K562 (cell line): Measurements from ENCODE around the gene GP1BB. TPM values are rescaled to one million over a fixed set of nuclear protein-coding genes. Genes with fewer than 3 reads are reported as not detected.

ENCODE experiments used
- BDP1 ChIP-seq: IDR thresholded peaks from 3 replicates; pipeline ENCODE4 v1.6.1; 2011; ENCODE audit not compliant: insufficient read length, insufficient read depth
- CCNT2 ChIP-seq: IDR thresholded peaks from 2 replicates; pipeline ENCODE4 v1.6.1; 2011; ENCODE audit warnings: borderline replicate concordance, low read depth, mild to moderate bottlenecking, moderate library complexity, mixed read lengths, low read length; ENCODE audit not compliant: insufficient read length; ENCODE audit errors: extremely low read depth
- FOSL1 ChIP-seq: fragments of 200-800 bp; sonication (Bioruptor generic); conservative IDR thresholded peaks from 2 replicates; pipeline ENCODE4 v1.6.1; 2016; ENCODE audit warnings: missing genetic modification characterization, missing compliant biosample characterization
- GMEB1 ChIP-seq: fragments of 250-450 bp; sonication (Bioruptor Pico); IDR thresholded peaks from 2 replicates; pipeline ENCODE4 v1.4.0; 2020; ENCODE audit warnings: mild to moderate bottlenecking
- HNRNPK ChIP-seq: fragments of 200-400 bp; formaldehyde crosslinking; IDR thresholded peaks from one replicate; pipeline ENCODE4 v1.6.1; 2018; ENCODE audit warnings: mild to moderate bottlenecking, low read depth, low read length; ENCODE audit not compliant: poor library complexity, severe bottlenecking
- HOXB6 ChIP-seq: fragments of 250-450 bp; sonication (Bioruptor Pico); IDR thresholded peaks from 2 replicates; pipeline ENCODE4 v1.5.1; 2022; ENCODE audit warnings: mild to moderate bottlenecking, borderline replicate concordance
- HSF4 ChIP-seq: fragments of 250-450 bp; sonication (Bioruptor Pico); IDR thresholded peaks from 2 replicates; pipeline ENCODE4 v2.1.2; 2022; ENCODE audit warnings: mild to moderate bottlenecking, moderate library complexity, borderline replicate concordance
- MTA1 ChIP-seq: fragments of 450-650 bp; IDR thresholded peaks from 2 replicates; pipeline ENCODE4 v1.6.1; 2017; ENCODE audit warnings: borderline replicate concordance
- NBN ChIP-seq: fragments of 450-650 bp; IDR thresholded peaks from 2 replicates; pipeline ENCODE4 v1.6.1; 2016; ENCODE audit warnings: low read depth, mild to moderate bottlenecking
- NUFIP1 ChIP-seq: fragments of 450-650 bp; IDR thresholded peaks from 2 replicates; pipeline ENCODE4 v1.6.1; 2018; ENCODE audit not compliant: partially characterized antibody
- PKNOX1 ChIP-seq: fragments of 450-650 bp; IDR thresholded peaks from 2 replicates; pipeline ENCODE4 v1.6.1; 2016
- SAFB ChIP-seq: fragments of 200-400 bp; formaldehyde crosslinking; IDR thresholded peaks from 2 replicates; pipeline ENCODE4 v1.6.1; 2017; ENCODE audit warnings: low read depth, low read length, borderline replicate concordance
- SFPQ ChIP-seq: fragments of 200-400 bp; formaldehyde crosslinking; IDR thresholded peaks from 2 replicates; pipeline ENCODE4 v1.6.1; 2017; ENCODE audit warnings: mild to moderate bottlenecking, low read depth, low read length, moderate library complexity
- ZNF311 ChIP-seq: fragments of 250-450 bp; sonication (Bioruptor Pico); IDR thresholded peaks from 2 replicates; pipeline ENCODE4 v1.4.0; 2020; ENCODE audit warnings: mild to moderate bottlenecking, moderate library complexity
- polyA plus RNA-seq, 8 experiments: library from polyadenylated mRNA; depleted of rRNA in 4 of 8; stranded (reverse) in 5 of 8; unstranded in 3 of 8; fragments of >200 nt; fragmentation: Nextera tagmentation in 2 of 8; fragmentation: Illumina TruSeq in 1 of 8; extraction: Ambion mirVana in 2 of 8; extraction: Trizol in 1 of 8; gene quantifications; 2 replicates each; pipeline versions ENCODE4 v1.2.1 to v1.2.3, GENCODE V29; 2011 to 2014; ENCODE audit warnings: inconsistent platforms in 1 of 8, missing spikeins in 1 of 8
- total RNA-seq, 7 experiments: library from RNA; depleted of rRNA in 6 of 7; stranded (reverse); fragments of >200 nt in 6 of 7; fragmentation: Illumina TruSeq in 2 of 7; extraction: Trizol in 2 of 7; gene quantifications; 2 replicates each; pipeline versions ENCODE4 v1.2.1 to v1.2.3, GENCODE V29; 2011 to 2021; ENCODE audit warnings: low replicate concordance in 1 of 7
- TF ChIP-seq, protein P1 (sequence below): sonication (generic); formaldehyde crosslinking; IDR thresholded peaks from 2 replicates; pipeline ENCODE4 v1.8.0; 2023; ENCODE audit warnings: mild to moderate bottlenecking, missing genetic modification reagents
- TF ChIP-seq, protein P2 (sequence below): IDR thresholded peaks from 2 replicates; pipeline ENCODE4 v1.6.1; 2016; ENCODE audit warnings: missing genetic modification characterization, missing compliant biosample characterization

The GP1BB gene
- total and polyA plus RNA-seq, 9 of the 15 experiments (the other 6 are each of a cell fraction or from before 2014, with no cell fraction given), result 0.69 to 162 (median 2.8) TPM

GRCh38 chr22:19707347-19708290 lies 15.7 kb upstream of the GP1BB start (continued):
- TF ChIP-seq, protein P1, sequence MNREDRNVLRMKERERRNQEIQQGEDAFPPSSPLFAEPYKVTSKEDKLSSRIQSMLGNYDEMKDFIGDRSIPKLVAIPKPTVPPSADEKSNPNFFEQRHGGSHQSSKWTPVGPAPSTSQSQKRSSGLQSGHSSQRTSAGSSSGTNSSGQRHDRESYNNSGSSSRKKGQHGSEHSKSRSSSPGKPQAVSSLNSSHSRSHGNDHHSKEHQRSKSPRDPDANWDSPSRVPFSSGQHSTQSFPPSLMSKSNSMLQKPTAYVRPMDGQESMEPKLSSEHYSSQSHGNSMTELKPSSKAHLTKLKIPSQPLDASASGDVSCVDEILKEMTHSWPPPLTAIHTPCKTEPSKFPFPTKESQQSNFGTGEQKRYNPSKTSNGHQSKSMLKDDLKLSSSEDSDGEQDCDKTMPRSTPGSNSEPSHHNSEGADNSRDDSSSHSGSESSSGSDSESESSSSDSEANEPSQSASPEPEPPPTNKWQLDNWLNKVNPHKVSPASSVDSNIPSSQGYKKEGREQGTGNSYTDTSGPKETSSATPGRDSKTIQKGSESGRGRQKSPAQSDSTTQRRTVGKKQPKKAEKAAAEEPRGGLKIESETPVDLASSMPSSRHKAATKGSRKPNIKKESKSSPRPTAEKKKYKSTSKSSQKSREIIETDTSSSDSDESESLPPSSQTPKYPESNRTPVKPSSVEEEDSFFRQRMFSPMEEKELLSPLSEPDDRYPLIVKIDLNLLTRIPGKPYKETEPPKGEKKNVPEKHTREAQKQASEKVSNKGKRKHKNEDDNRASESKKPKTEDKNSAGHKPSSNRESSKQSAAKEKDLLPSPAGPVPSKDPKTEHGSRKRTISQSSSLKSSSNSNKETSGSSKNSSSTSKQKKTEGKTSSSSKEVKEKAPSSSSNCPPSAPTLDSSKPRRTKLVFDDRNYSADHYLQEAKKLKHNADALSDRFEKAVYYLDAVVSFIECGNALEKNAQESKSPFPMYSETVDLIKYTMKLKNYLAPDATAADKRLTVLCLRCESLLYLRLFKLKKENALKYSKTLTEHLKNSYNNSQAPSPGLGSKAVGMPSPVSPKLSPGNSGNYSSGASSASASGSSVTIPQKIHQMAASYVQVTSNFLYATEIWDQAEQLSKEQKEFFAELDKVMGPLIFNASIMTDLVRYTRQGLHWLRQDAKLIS, result no peak
- no peak for TF ChIP-seq SFPQ
- no peak for TF ChIP-seq ZNF311 (CRISPR knock-in tag)
- TF ChIP-seq HSF4 (CRISPR knock-in tag), result no peak
- no peak for TF ChIP-seq MTA1
- no peak for TF ChIP-seq NUFIP1
- no peak for TF ChIP-seq GMEB1 (CRISPR knock-in tag)
- no peak for TF ChIP-seq CCNT2
- TF ChIP-seq HNRNPK, result no peak
- TF ChIP-seq PKNOX1, result no peak
- no peak for TF ChIP-seq BDP1
- TF ChIP-seq HOXB6 (CRISPR knock-in tag), result no peak
- no peak for TF ChIP-seq SAFB
- TF ChIP-seq FOSL1 (tag), result no peak
- no peak for TF ChIP-seq NBN
- TF ChIP-seq, protein P2, sequence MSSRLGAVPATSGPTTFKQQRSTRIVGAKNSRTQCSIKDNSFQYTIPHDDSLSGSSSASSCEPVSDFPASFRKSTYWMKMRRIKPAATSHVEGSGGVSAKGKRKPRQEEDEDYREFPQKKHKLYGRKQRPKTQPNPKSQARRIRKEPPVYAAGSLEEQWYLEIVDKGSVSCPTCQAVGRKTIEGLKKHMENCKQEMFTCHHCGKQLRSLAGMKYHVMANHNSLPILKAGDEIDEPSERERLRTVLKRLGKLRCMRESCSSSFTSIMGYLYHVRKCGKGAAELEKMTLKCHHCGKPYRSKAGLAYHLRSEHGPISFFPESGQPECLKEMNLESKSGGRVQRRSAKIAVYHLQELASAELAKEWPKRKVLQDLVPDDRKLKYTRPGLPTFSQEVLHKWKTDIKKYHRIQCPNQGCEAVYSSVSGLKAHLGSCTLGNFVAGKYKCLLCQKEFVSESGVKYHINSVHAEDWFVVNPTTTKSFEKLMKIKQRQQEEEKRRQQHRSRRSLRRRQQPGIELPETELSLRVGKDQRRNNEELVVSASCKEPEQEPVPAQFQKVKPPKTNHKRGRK, result no peak
